HEK293 (cell line): ENCODE data around the gene SEC22C.
"Not testable (repeated sequence)": the region's sequence is repeated elsewhere in the genome, so short reads cannot be mapped to it uniquely, and the experiment has no call there.

Experiments used
- CTCF ChIA-PET: fragments of 350-600 bp; formaldehyde crosslinking; extraction: SDS; loops from one replicate; lab custom pipeline; 2021; ENCODE audit warnings: antibody characterized with exemption; lab: Yijun Ruan, JAX
- POLR2A ChIA-PET: fragments of 300-600 bp; formaldehyde crosslinking; extraction: SDS; loops from one replicate; lab custom pipeline; 2020; ENCODE audit warnings: antibody characterized with exemption, inconsistent platforms; lab: Yijun Ruan, JAX
- H3K27ac ChIP-seq: fragments of 200-500 bp; sonication (Bioruptor generic); 2 replicates; pipeline ENCODE4 v1.5.1; 2014; ENCODE audit warnings: low read depth, low read length, control low read depth, inconsistent platforms; ENCODE audit errors: extremely low read depth
- H3K36me3 ChIP-seq, 2 experiments: fragments of 200-500 bp in 1 of 2; sonication (Bioruptor generic) in 1 of 2; 1 replicate in 1 of 2; 2 replicates in 1 of 2; pipeline ENCODE4 v1.5.1; 2014 to 2017; ENCODE audit warnings: inconsistent platforms in 2 of 2, low read length in 2 of 2; ENCODE audit not compliant: control insufficient read depth in 2 of 2, insufficient read depth in 1 of 2
- H3K4me1 ChIP-seq: fragments of 200-500 bp; sonication (Bioruptor generic); 2 replicates; pipeline ENCODE4 v1.5.1; 2014; ENCODE audit warnings: mild to moderate bottlenecking, low read length, inconsistent platforms; ENCODE audit not compliant: control insufficient read depth, insufficient read depth
- H3K4me3 ChIP-seq: 2 replicates; pipeline ENCODE4 v1.5.1; 2011; ENCODE audit warnings: low read depth, mild to moderate bottlenecking, control low read depth, low read length, moderate library complexity
- H3K9me3 ChIP-seq: fragments of 200-500 bp; sonication (Bioruptor generic); 2 replicates; pipeline ENCODE4 v1.5.1; 2014; ENCODE audit warnings: low read depth, low read length, inconsistent platforms; ENCODE audit not compliant: control insufficient read depth, insufficient read depth
- GLI2 ChIP-seq: fragments of 450-650 bp; formaldehyde crosslinking; IDR thresholded peaks from 2 replicates; pipeline ENCODE4; 2017; ENCODE audit warnings: missing biosample characterization, missing genetic modification characterization, low read depth, borderline replicate concordance
- GLIS1 ChIP-seq: fragments of 450-650 bp; formaldehyde crosslinking; IDR thresholded peaks from 2 replicates; pipeline ENCODE4 v1.5.1; 2016; ENCODE audit warnings: missing biosample characterization, missing genetic modification characterization
- GLIS2 ChIP-seq: fragments of 450-650 bp; formaldehyde crosslinking; IDR thresholded peaks from 2 replicates; pipeline ENCODE4 v1.5.1; 2016; ENCODE audit warnings: missing biosample characterization, missing genetic modification characterization
- KLF7 ChIP-seq: fragments of 450-650 bp; formaldehyde crosslinking; IDR thresholded peaks from 2 replicates; pipeline ENCODE4 v1.5.1; 2016; ENCODE audit warnings: missing biosample characterization, missing genetic modification characterization, borderline replicate concordance
- KLF9 ChIP-seq: fragments of 450-650 bp; formaldehyde crosslinking; IDR thresholded peaks from 2 replicates; pipeline ENCODE4 v1.5.1; 2016; ENCODE audit warnings: missing biosample characterization, missing genetic modification characterization, low read depth
- MEIS1 ChIP-seq: sonication (generic); formaldehyde crosslinking; IDR thresholded peaks from 2 replicates; pipeline ENCODE4 v1.8.1; 2022; ENCODE audit warnings: missing genetic modification reagents, mild to moderate bottlenecking, borderline replicate concordance
- SP3 ChIP-seq: fragments of 450-650 bp; formaldehyde crosslinking; IDR thresholded peaks from 2 replicates; pipeline ENCODE4 v1.5.1; 2016; ENCODE audit warnings: missing biosample characterization, missing genetic modification characterization
- WT1 ChIP-seq: fragments of 450-650 bp; formaldehyde crosslinking; IDR thresholded peaks from 2 replicates; pipeline ENCODE4 v1.5.1; 2016; ENCODE audit warnings: missing biosample characterization, missing genetic modification characterization
- ZBTB17 ChIP-seq: fragments of 450-650 bp; formaldehyde crosslinking; IDR thresholded peaks from 2 replicates; pipeline ENCODE4 v1.5.1; 2016; ENCODE audit warnings: missing biosample characterization, missing genetic modification characterization
- ZFP3 ChIP-seq: fragments of 450-650 bp; formaldehyde crosslinking; IDR thresholded peaks from 2 replicates; pipeline ENCODE4 v1.5.1; 2016; ENCODE audit warnings: low read depth, missing biosample characterization, missing genetic modification characterization
- ZIC2 ChIP-seq: fragments of 450-650 bp; formaldehyde crosslinking; IDR thresholded peaks from 2 replicates; pipeline ENCODE4 v1.5.1; 2016; ENCODE audit warnings: missing biosample characterization, missing genetic modification characterization
- ZNF132 ChIP-seq: fragments of 450-650 bp; formaldehyde crosslinking; IDR thresholded peaks from 2 replicates; pipeline ENCODE4 v1.5.1; 2017; ENCODE audit warnings: missing biosample characterization, missing genetic modification characterization, borderline replicate concordance
- ZNF16 ChIP-seq: fragments of 450-650 bp; formaldehyde crosslinking; IDR thresholded peaks from 2 replicates; pipeline ENCODE4 v1.5.1; 2016; ENCODE audit warnings: low read depth, missing biosample characterization, missing genetic modification characterization
- ZNF169 ChIP-seq: fragments of 450-650 bp; formaldehyde crosslinking; IDR thresholded peaks from 2 replicates; pipeline ENCODE4 v1.5.1; 2016; ENCODE audit warnings: missing biosample characterization, missing genetic modification characterization
- ZNF175 ChIP-seq: fragments of 450-650 bp; formaldehyde crosslinking; IDR thresholded peaks from 2 replicates; pipeline ENCODE4 v1.5.1; 2016; ENCODE audit warnings: missing biosample characterization, missing genetic modification characterization
- ZNF239 ChIP-seq: fragments of 450-650 bp; formaldehyde crosslinking; IDR thresholded peaks from 2 replicates; pipeline ENCODE4 v1.5.1; 2016; ENCODE audit warnings: missing biosample characterization, missing genetic modification characterization
- ZNF624 ChIP-seq: fragments of 450-650 bp; formaldehyde crosslinking; IDR thresholded peaks from 2 replicates; pipeline ENCODE4 v1.5.1; 2017; ENCODE audit warnings: missing biosample characterization, missing genetic modification characterization
- ZNF654 ChIP-seq: fragments of 450-650 bp; formaldehyde crosslinking; IDR thresholded peaks from 2 replicates; pipeline ENCODE4 v1.5.1; 2016; ENCODE audit warnings: low read depth, missing biosample characterization, missing genetic modification characterization
- ZNF670 ChIP-seq: fragments of 450-650 bp; formaldehyde crosslinking; IDR thresholded peaks from 2 replicates; pipeline ENCODE4 v1.5.1; 2016; ENCODE audit warnings: missing biosample characterization, missing genetic modification characterization, low read depth
- ZNF776 ChIP-seq: fragments of 450-650 bp; formaldehyde crosslinking; IDR thresholded peaks from 2 replicates; pipeline ENCODE4 v1.5.0; 2017; ENCODE audit warnings: missing biosample characterization, missing genetic modification characterization, borderline replicate concordance
- ZNF777 ChIP-seq: fragments of 450-650 bp; formaldehyde crosslinking; IDR thresholded peaks from 2 replicates; pipeline ENCODE4 v1.5.1; 2017; ENCODE audit warnings: missing biosample characterization, missing genetic modification characterization, borderline replicate concordance
- ZNF792 ChIP-seq: fragments of 450-650 bp; formaldehyde crosslinking; IDR thresholded peaks from 2 replicates; pipeline ENCODE4 v1.5.1; 2016; ENCODE audit warnings: missing biosample characterization, missing genetic modification characterization
- ZNF837 ChIP-seq: fragments of 450-650 bp; formaldehyde crosslinking; IDR thresholded peaks from 2 replicates; pipeline ENCODE4 v1.5.1; 2016; ENCODE audit warnings: missing biosample characterization, missing genetic modification characterization
- TF ChIP-seq, protein P1 (sequence below): fragments of 450-650 bp; formaldehyde crosslinking; IDR thresholded peaks from 2 replicates; pipeline ENCODE4 v1.5.1; 2016; ENCODE audit warnings: missing biosample characterization, missing genetic modification characterization
- TF ChIP-seq, protein P2 (sequence below): fragments of 450-650 bp; formaldehyde crosslinking; IDR thresholded peaks from 2 replicates; pipeline ENCODE4; 2016; ENCODE audit warnings: missing biosample characterization, missing genetic modification characterization

Gene SEC22C

DNA sequence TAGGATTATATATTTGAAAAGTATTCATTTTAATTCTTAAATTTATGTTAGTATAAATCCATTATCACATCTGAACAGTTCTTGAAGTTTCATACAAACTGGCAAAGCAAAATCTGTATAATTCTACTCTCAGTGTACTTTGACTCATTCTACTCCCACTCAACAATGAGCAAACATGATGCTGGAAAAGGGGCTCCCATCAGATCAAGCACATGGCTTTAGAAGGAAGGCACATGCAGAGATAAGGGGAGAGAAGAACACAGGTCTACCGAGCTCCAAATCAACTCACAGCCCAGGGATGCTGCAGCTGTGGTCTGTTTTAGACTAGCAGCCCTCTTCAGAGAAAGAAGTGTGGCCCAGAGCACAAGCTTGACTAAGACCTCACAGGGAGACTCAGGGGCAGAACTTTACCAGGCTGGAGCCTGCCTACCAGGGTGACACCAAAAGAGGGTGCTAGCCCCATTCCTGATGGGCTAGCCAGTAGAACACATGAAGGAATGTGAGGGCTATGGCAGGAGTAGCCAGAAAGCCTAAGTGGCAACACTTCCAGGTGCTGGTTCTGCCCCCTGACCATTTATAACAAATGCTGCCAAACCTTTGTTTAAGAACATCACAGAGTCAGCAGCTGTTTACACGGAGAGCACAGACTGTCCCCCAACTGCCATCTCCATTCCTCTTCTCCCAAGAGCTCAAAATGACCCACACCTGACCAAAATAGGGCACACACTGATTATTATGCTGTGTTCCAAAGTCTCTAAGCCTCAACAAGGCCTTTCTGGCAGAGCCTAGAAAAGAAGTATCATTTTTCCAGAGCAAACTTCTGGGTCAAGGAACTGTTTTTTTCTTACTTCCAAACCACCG is 19.5 kb downstream of the SEC22C start:
- CTCF ChIA-PET = interaction anchor here (0.8 kb wide), 1 partner anchor 333 kb away, joined by 3 read pairs; no protein-coding TSS in a partner anchor
- peaks cover 23 to 89% of the 10 kb centered on the region in 2 experiments for H3K36me3 ChIP-seq

DNA sequence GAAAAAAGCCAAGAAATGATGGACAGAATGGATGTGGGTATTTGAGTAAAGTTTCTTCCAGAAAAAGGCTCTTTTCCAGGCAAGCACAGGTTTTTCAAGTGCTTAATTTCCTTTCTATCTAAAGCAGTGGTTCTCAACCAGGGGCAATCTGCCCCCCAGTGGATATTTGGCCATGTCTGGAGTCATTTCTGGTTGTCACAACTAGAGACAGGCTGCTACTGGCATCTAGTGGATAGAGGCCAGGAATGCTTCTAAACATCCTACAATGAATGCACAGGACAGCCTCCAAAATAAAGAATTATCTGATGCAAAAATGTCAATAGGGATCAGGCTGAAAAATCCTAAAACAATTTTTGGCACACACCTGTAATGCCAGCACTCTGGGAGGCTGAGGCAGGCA is 23.9 kb downstream of the SEC22C start:
- H3K36me3 ChIP-seq = peaks cover 38 to 89% of the 10 kb centered on the region in 2 experiments; a peak in 2 of 3 replicates
- no peak overlapping the region for H3K4me3 ChIP-seq
- H3K27ac ChIP-seq = no peak overlapping the region
- CTCF ChIA-PET = interaction anchor here (0.7 kb wide), 1 partner anchor 85 kb away, joined by 4 read pairs; no protein-coding TSS in a partner anchor
- POLR2A ChIA-PET = no interaction called here
- no peaks in the 10 kb centered on the region for H3K4me1 ChIP-seq
- no peak for TF ChIP-seq GLI2 (tag by site-specific recombination)
- TF ChIP-seq ZNF654 (tag by site-specific recombination) = peak; percentile 19; the same call in 1 of the 2 replicates
- TF ChIP-seq, protein P1, sequence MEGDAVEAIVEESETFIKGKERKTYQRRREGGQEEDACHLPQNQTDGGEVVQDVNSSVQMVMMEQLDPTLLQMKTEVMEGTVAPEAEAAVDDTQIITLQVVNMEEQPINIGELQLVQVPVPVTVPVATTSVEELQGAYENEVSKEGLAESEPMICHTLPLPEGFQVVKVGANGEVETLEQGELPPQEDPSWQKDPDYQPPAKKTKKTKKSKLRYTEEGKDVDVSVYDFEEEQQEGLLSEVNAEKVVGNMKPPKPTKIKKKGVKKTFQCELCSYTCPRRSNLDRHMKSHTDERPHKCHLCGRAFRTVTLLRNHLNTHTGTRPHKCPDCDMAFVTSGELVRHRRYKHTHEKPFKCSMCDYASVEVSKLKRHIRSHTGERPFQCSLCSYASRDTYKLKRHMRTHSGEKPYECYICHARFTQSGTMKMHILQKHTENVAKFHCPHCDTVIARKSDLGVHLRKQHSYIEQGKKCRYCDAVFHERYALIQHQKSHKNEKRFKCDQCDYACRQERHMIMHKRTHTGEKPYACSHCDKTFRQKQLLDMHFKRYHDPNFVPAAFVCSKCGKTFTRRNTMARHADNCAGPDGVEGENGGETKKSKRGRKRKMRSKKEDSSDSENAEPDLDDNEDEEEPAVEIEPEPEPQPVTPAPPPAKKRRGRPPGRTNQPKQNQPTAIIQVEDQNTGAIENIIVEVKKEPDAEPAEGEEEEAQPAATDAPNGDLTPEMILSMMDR (tag by site-specific recombination) = peak; percentile 58; the same call in 1 of the 2 replicates
- no peak for TF ChIP-seq ZNF777 (tag by site-specific recombination)
- TF ChIP-seq KLF9 (tag by site-specific recombination) = no peak
- TF ChIP-seq GLIS2 (tag by site-specific recombination) = no peak
- H3K9me3 ChIP-seq = no peaks in the 10 kb centered on the region

More for the DNA sequence above, 19.5 kb downstream of the SEC22C start:
- Histone ChIP-seq H3K9me3 (no peaks in the 10 kb centered on the region), H3K4me3 (no peak overlapping the region), H3K27ac (no peak overlapping the region), H3K4me1 (no peaks in the 10 kb centered on the region)
- TF ChIP-seq GLIS1 (tag by site-specific recombination) (no peak), ZFP3 (tag by site-specific recombination) (no peak), ZNF175 (tag by site-specific recombination) (no peak), ZNF132 (tag by site-specific recombination) (no peak), ZIC2 (no peak), ZNF837 (tag by site-specific recombination) (no peak), ZNF239 (no peak), KLF7 (tag by site-specific recombination) (no peak)
- POLR2A ChIA-PET = no interaction called here

DNA sequence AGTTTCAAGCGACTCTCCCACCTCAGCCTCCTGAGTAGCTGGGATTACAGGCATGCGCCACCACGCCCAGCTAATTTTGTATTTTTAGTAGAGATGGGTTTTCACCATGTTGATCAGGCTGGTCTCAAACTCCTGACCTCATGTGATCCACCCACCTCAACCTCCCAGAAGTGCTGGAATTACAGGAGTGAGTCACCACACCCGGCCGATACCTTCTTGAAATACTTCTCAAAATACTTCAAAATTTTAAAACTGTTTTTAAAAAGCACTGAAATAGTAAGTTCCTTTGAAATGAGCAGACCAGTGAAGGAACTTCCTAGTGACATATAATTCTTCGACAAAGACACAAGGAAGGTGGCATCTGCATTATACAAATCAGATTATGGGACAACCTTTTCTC is 24.9 kb downstream of the SEC22C start:
- POLR2A ChIA-PET, H3K4me3 ChIP-seq, H3K4me1 ChIP-seq, H3K9me3 ChIP-seq, H3K27ac ChIP-seq: not testable (repeated sequence)
- CTCF ChIA-PET = interaction anchor here (0.5 to 1.6 kb wide), 2 partner anchors 10 to 47 kb away, joined by 3 to 6 read pairs; no protein-coding TSS in a partner anchor
- peaks cover 43 to 89% of the 10 kb centered on the region in 2 experiments for H3K36me3 ChIP-seq

DNA sequence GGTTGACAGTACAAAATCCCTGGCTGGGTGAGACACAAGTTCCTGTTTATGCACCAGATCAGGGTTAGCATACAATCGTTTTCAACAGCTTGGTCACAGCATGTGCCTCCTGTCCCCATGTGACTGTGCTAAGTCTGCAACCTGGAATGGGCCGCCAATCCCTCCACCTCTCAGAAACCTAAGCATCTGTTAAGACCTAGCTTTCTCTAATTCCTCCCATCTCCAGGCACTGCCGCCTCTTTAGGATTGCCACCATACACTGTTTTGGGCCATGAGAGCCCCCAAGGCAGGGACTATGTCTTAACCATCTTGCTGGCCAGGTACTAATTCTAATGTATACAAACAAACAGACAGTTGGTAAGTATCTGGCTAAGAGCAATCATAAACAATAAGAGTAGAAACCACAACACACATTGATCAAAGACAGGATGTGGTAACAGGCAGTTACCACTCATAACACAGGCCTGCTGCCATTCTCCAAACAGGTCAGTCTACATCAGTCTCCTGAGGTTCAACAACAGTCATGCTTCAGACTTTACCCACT is 25.6 kb downstream of the SEC22C start:
- H3K27ac ChIP-seq = no peak overlapping the region
- H3K36me3 ChIP-seq = peaks cover 44 to 88% of the 10 kb centered on the region in 2 experiments
- H3K4me1 ChIP-seq = no peaks in the 10 kb centered on the region
- H3K4me3 ChIP-seq = no peak overlapping the region
- H3K9me3 ChIP-seq = no peaks in the 10 kb centered on the region
- ChIA-PET POLR2A (no interaction called here), CTCF (interaction anchor here (1.6 kb wide), 1 partner anchor 10 kb away, joined by 6 read pairs; no protein-coding TSS in a partner anchor)
- TF ChIP-seq WT1 = no peak
- TF ChIP-seq ZNF776 (tag by site-specific recombination) = no peak
- TF ChIP-seq ZNF792 (tag by site-specific recombination) = no peak
- TF ChIP-seq MEIS1 (CRISPR knock-in tag) = no peak
- no peak for TF ChIP-seq ZNF624 (tag by site-specific recombination)
- no peak for TF ChIP-seq ZNF16
- TF ChIP-seq ZNF169 = no peak
- no peak for TF ChIP-seq SP3 (tag by site-specific recombination)
- no peak for TF ChIP-seq ZBTB17 (tag by site-specific recombination)
- no peak for TF ChIP-seq ZNF670 (tag by site-specific recombination)
- TF ChIP-seq, protein P2, sequence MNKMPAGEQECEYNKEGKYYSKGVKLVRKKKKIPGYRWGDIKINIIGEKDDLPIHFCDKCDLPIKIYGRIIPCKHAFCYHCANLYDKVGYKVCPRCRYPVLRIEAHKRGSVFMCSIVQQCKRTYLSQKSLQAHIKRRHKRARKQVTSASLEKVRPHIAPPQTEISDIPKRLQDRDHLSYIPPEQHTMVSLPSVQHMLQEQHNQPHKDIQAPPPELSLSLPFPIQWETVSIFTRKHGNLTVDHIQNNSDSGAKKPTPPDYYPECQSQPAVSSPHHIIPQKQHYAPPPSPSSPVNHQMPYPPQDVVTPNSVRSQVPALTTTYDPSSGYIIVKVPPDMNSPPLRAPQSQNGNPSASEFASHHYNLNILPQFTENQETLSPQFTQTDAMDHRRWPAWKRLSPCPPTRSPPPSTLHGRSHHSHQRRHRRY (tag by site-specific recombination) = no peak
